SH-SY5Y (cell line): ENCODE measurements around the gene ZNF324B.

Source experiments
- GATA2 ChIP-seq: IDR thresholded peaks from 2 replicates; pipeline ENCODE4 v1.6.1; 2011; ENCODE audit warnings: mild to moderate bottlenecking, low read depth, low read length
- GATA3 ChIP-seq: IDR thresholded peaks from 2 replicates; pipeline ENCODE4 v1.6.1; 2011; ENCODE audit warnings: low read depth, mild to moderate bottlenecking, low read length, moderate library complexity

DNA sequence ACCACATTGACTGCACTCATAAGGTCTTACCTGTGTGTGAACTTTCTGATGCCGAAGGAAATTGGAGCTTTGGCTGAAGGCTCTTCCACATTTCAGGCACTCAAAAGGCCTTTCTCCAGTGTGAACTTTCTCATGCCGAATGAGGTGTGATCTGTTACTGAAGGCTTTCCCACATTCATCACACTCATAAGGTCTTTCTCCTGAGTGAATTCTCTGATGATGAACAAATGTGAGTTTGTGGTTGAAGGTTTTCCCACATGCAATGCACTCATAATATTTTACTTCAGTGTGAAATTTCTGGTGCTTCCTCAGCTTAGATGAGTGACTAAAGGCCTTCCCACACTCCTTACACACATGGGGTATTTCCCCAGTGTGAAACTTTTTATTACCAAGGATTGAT, 17.2 kb upstream of the ZNF324B start:
- TF ChIP-seq GATA3: no peak
- TF ChIP-seq GATA2: no peak
